HG03442 (cell line): Measurements from ENCODE around the gene CYP4A11.
"Not testable (repeated sequence)": the region's sequence is repeated elsewhere in the genome, so short reads cannot be mapped to it uniquely, and the experiment has no call there.

Experiments used
- ATAC-seq: cut with Tn5 transposase; IDR thresholded peaks from one replicate; pipeline ENCODE4 v1.9.1; 2021; ENCODE audit warnings: mild to moderate bottlenecking, moderate library complexity; ENCODE audit not compliant: unreplicated experiment

Gene CYP4A11, protein sequence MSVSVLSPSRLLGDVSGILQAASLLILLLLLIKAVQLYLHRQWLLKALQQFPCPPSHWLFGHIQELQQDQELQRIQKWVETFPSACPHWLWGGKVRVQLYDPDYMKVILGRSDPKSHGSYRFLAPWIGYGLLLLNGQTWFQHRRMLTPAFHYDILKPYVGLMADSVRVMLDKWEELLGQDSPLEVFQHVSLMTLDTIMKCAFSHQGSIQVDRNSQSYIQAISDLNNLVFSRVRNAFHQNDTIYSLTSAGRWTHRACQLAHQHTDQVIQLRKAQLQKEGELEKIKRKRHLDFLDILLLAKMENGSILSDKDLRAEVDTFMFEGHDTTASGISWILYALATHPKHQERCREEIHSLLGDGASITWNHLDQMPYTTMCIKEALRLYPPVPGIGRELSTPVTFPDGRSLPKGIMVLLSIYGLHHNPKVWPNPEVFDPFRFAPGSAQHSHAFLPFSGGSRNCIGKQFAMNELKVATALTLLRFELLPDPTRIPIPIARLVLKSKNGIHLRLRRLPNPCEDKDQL

DNA sequence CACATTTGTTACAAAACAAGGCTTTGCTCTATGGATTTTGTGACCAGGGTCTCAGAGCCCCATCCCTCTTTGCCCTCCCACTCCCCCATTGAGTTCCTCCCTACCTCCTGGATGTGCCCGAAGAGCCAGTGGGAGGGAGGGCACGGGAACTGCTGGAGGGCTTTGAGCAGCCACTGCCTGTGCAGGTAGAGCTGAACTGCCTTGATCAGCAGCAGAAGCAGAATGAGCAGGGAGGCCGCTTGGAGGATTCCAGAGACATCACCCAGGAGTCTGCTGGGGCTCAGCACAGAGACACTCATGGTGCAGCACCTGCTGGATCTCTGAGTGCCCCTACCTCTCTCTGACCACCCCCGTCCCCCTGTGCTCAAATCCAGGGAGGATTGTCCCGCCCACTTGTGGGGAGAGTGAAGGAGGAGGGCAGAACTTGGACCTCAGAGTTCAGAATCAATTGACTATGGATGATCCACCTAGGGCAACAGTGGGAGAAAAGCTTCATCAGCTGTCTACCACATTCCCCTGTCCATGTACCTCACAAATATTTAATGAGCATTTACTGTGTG, at the start of gene CYP4A11:
Gene CYP4A11, minus strand, starts transcription at position 342 of the 560 bp plus-strand sequence. Its CDS starts 43 bp downstream, at position 299.
- no peak for ATAC-seq

GRCh38 chr1:46990541-46990940, 49.3 kb upstream of the CYP4A11 start:
- not testable (repeated sequence) for ATAC-seq

- no peak for ATAC-seq
Observed at GRCh38 chr1:46983830-46984586, 42.7 kb upstream of the CYP4A11 start.

GRCh38 chr1:46983166-46983829, 42.0 kb upstream of the CYP4A11 start:
- no peak for ATAC-seq

- no peak for ATAC-seq
Observed at GRCh38 chr1:46969014-46969619, 27.8 kb upstream of the CYP4A11 start.

DNA sequence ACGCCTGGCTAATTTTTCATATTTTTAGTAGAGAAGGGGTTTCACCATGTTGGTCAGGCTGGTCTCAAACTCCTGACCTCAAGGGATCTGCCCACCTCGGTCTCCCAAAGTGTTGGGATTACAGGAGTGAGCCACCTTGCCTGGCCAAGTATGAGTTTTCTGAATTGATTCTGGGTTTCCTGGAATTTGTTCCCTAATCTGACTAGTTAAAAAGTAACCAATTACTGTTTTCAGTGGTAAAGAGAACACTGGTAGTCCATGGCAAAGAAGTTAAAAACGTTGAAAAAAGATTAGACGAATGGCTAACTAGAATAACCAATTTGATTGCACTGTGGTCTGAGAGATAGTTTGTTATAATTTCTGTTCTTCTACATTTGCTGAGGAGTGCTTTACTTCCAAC, 21.0 kb upstream of the CYP4A11 start:
- ATAC-seq, result not testable (repeated sequence)

DNA sequence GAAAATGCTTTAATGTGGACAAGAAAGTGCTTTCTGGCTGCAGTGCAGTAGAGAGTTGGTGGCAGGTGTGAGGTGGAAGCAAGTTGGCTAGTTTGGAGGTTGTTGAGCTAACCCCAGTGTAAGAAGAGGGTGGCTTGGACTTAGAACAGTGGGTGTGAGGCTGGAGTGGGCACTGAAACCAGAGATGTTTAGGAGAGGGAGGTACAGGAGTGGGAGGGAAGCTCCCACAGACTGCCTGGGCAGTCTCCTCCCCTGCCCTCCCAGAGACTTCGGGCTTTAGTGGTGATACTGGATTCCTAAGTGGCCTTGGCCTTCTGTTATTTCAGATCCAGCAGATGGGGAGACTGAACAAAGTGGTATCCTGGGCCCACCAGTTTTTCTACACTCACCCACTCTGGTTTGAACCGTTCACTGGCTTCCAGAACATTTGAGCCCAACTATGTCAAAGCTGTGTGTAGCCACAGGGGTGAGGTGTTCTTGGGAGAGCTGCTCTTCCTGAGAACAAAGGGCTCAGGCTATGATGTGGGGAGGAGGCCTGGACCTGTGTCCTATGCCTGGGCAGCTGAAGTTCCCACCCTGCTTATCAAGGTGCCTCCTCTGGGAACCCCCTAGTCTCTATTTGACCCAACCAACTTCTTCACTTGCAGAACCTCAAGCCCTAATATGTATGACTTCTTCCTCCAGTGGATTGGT, 19.9 kb upstream of the CYP4A11 start:
- no peak for ATAC-seq

DNA sequence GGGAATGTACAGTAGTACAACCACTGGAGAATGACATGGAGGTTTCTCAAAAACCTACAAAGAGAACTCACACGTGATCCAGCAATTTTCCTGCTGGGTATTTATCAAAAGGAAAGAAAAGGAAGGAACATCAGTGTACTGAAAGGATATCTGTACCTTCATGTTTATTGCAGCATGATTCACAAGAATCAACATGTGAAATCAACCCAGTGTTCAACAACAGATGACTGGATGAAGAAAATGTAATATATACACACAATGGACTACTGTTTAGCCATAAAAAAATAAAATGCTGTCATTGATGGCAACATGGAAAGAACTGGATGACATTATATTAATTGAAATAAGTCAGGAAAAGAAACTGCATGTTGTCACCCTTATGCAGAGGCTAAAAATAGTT, 19.0 kb upstream of the CYP4A11 start:
- ATAC-seq, result no peak

DNA sequence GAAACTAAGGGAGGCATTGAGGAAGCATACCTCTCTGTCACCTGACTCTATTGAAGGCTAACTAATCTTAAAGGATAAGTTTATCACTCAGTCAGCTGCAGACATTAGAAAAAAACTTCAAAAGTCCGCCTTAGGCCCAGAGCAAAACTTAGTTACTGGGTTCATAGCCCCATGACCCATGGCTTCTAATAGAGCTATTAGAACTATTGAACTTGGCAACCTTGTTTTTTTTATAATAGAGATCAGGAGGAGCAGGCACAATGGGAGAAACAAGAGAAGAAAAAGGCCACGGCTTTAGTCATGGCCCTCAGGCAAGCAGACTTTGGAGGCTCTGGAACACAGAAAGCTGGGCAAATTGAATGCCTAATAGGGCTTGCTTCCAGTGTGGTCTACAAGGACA, 13.8 kb upstream of the CYP4A11 start:
- ATAC-seq, result not testable (repeated sequence)

GRCh38 chr1:46953847-46954246, 12.6 kb upstream of the CYP4A11 start:
- ATAC-seq, result not testable (repeated sequence)

DNA sequence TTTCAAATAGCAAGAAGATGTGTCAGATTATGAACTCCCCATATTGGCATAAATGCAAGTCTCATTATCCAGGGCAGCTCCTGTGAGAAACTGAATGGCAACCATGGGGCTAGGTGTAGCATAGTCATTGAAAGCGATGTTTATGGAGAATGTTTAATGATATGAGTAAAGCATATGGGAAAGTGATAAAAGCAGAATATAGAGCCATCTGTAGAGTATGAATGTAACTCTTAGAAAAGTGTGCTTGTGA, 8.1 kb upstream of the CYP4A11 start:
- ATAC-seq, result not testable (repeated sequence)

DNA sequence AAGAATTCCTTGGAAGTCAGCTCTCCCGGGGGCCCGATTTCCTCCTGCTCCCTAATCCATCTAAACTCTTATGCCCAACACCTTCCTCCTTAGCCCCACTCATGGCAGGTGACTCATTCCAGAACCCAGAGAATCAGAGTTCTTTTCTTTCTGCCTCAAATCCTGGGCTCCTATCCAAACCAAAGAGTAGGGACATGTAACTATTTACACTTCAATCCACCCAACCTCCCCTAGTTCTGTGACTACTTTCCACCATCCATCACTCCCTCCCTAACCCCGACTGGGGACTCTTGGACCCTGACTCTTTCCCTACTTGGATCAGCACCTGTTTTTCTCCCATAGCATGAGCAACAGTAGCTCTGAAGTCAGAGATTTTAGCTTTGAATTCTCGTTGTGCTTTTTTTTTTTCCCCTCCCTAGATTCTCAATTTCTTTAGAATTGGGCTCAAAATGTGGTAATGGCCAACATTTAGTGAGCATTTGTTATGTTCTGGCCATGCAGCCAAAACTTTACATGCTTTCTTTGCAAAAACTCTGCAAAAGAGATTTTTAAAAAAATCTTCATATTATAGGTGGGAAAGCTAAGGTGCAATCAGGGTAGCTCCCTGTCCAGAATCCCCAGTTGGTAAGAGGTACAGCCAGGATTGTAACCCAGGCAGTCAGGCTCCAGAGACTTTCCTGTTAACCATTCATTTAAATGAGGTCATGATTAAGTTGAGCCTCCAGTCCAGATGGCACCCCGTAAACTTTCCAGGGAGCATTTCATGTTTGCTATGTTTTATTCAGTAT, 7.5 kb upstream of the CYP4A11 start:
- no peak for ATAC-seq

GRCh38 chr1:46947706-46948105, 6.4 kb upstream of the CYP4A11 start:
- not testable (repeated sequence) for ATAC-seq

DNA sequence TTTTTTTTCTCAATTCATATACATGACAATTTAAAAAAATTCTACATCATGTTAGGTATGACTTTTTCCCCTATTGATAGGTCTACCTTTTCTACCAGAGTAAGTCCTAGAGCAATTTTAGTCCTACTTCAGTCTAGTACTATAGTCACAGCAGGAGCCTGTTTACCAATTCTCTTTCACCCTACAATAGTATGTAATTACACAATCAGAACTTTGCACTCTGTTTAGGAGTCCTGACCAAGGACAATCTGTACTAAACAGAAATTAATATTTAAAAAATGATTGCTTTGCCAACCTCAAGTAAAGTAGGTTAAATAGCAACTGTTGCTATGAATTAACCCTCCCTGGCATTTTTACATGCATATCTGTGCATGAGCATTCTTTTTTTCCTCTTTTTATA, 810 bp upstream of the CYP4A11 start:
- no peak for ATAC-seq

DNA sequence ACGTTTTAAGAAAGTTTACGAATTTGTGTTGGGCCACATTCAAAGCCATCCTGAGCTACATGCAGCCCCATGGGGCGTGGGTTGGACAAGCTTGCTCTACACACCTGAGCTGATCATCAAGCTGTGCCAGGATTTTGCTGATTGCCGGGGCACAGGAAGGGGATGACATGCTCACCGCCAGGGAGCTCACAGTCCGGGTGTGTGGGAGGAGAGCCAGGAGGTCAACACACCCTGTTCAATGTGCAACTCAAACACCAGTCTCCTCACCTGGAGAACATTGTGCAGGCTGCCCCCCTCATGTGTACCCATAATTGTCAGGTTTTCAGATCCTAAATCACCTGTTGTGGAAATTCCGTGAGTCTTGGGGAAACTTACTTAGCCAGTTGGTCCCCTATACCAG, 969 bp downstream of the CYP4A11 start:
- no peak for ATAC-seq

DNA sequence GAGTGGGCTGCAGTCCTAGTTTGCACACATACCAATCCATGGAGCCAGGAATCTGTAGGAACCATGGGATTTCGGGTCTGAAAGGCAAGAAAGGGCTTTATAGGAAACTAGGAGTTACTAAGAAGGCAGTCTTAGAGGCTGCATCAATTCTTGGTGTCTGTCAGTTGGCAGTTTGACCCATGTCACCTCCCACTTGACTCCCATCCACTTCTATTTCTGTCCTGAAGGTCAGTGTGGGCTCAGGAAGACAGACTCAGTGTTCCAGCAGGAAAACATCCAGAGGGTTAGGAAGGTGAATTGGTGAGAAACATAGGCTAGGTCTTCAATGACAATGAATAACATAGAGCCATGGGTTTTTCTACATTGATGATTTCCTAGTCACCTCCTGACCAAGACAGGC, 4.0 kb downstream of the CYP4A11 start:
- no peak for ATAC-seq

DNA sequence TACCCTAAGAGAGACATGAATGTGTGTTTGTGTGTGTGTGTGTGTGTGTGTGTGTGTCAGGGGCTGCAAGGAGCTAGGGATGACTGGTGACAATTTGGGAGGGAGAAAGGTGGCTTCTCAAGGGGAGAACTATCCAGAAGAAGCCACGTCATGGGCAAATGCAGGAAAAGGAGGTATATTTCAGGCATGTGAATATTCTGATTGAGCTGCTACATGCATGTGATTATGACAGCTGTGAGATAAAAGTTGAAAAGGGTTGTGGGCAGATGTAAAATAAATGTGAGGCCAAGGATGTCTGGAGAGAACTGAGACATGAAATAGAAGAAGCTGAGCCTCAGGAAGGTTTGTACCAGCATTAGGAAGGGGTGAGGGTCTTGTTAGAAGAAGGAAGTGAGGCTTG, 4.5 kb downstream of the CYP4A11 start:
- ATAC-seq, result no peak

DNA sequence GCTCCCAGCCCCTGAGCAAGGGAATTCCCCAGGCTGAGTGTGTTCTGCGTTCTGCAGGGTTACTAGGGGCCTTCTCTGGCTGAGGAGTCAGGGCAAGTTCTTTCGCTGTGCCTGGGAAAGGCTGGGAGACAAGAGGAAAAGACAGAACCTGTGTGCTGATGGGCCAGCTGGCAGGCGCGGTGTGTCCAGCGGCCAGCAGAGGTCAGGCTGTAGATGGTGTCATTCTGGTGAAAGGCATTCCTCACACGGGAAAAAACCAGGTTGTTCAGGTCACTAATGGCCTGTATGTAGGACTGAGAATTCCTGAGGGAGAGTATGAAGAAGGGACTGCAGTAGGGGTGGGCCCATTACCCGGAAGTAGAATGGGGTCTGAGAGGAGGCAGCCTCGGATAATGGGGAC, 6.4 kb downstream of the CYP4A11 start:
- not testable (repeated sequence) for ATAC-seq

- not testable (repeated sequence) for ATAC-seq
Observed at GRCh38 chr1:46932020-46932419, 9.3 kb downstream of the CYP4A11 start.
